ENCODE measurements around the gene STRA6.

DNA sequence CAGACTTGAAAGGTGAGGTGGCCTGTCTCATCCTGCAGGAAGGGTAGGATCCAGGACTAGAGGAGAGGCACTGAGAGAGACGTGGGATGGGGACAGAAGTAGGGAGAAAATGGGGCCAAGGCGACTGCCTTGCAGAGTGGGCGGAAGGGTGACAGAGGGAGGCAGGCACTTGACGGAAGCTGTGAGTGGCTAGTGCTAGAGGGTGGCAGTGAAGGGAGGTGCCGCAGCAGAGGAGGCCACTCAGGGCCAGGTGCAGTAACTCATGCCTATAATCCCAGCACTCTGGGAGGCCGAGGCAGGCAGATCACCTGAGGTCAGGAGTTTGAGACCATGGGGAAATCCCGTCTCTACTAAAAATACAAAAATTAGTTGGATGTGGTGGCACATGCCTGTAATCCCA lies 40.8 kb upstream of the STRA6 start:
- TF ChIP-seq, protein P1, sequence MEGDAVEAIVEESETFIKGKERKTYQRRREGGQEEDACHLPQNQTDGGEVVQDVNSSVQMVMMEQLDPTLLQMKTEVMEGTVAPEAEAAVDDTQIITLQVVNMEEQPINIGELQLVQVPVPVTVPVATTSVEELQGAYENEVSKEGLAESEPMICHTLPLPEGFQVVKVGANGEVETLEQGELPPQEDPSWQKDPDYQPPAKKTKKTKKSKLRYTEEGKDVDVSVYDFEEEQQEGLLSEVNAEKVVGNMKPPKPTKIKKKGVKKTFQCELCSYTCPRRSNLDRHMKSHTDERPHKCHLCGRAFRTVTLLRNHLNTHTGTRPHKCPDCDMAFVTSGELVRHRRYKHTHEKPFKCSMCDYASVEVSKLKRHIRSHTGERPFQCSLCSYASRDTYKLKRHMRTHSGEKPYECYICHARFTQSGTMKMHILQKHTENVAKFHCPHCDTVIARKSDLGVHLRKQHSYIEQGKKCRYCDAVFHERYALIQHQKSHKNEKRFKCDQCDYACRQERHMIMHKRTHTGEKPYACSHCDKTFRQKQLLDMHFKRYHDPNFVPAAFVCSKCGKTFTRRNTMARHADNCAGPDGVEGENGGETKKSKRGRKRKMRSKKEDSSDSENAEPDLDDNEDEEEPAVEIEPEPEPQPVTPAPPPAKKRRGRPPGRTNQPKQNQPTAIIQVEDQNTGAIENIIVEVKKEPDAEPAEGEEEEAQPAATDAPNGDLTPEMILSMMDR (IDR thresholded peaks at IDR 0.05): no peak
- no peak for TF ChIP-seq POLR2A (IDR thresholded peaks at IDR 0.05)
